ENCODE results near the gene GRM8.

The GRM8 gene

GRCh38 chr7:126398851-126399529, 853.8 kb downstream of the GRM8 start:
- no peaks in the 10 kb centered on the region for H3K9me3 ChIP-seq
- no peak overlapping the region for H3K4me3 ChIP-seq (ENCODE audit: low read depth, low read length)
- no peak for DNase-seq
- H3K4me1 ChIP-seq, result peaks cover 11% of the 10 kb centered on the region; the same call in 1 of the 2 replicates
- no peaks in the 10 kb centered on the region for H3K27me3 ChIP-seq
- H3K36me3 ChIP-seq, result no peaks in the 10 kb centered on the region
- no peak for TF ChIP-seq CTCF (IDR thresholded peaks at IDR 0.05; ENCODE audit: low read depth, low read length)

GRCh38 chr7:126398285-126398684, 854.5 kb downstream of the GRM8 start:
- Histone ChIP-seq H3K4me3 (ENCODE audit: low read depth, low read length) (no peak overlapping the region), H3K36me3 (no peaks in the 10 kb centered on the region), H3K9me3 (no peaks in the 10 kb centered on the region), H3K27me3 (no peaks in the 10 kb centered on the region), H3K4me1 (peaks cover 7% of the 10 kb centered on the region; the same call in 1 of the 2 replicates)
- DNase-seq, result no peak
- TF ChIP-seq CTCF (IDR thresholded peaks at IDR 0.05; ENCODE audit: low read depth, low read length), result no peak

GRCh38 chr7:126394406-126394805, 858.3 kb downstream of the GRM8 start:
- Histone ChIP-seq H3K4me3 (ENCODE audit: low read depth, low read length) (no peak overlapping the region), H3K9me3 (no peaks in the 10 kb centered on the region), H3K27me3 (no peaks in the 10 kb centered on the region), H3K4me1 (no peaks in the 10 kb centered on the region), H3K36me3 (no peaks in the 10 kb centered on the region)
- no peak for DNase-seq
- no peak for TF ChIP-seq CTCF (IDR thresholded peaks at IDR 0.05; ENCODE audit: low read depth, low read length)

All from BE2C (cell line).